ENCODE results near the gene GSK3A. TPM values are rescaled to one million over a fixed set of nuclear protein-coding genes. Genes with fewer than 3 reads are reported as not detected.

The GSK3A gene
- total and polyA plus RNA-seq, 10 donors, result 20.8 to 39.3 (median 28.7) TPM

GRCh38 chr19:42253245-42254088 is 11.1 kb upstream of the GSK3A start:
- Histone ChIP-seq H3K27me3 (replicated peaks in 1 of 7) (peaks cover 0 to 11% (median 0%) of the 10 kb centered on the region in 7 donors), H3K4me3 (peak overlapping the region; percentile 77 to 97 (median 86)), H3K36me3 (peaks cover 0 to 22% (median 14%) of the 10 kb centered on the region in 6 donors), H3K27ac (peak overlapping the region; percentile 97 to 99 (median 98)), H3K9me3 (no peaks in the 10 kb centered on the region), H3K4me1 (peaks cover 26 to 71% (median 62%) of the 10 kb centered on the region in 6 donors)
- 0 to 2% (median 1%) methylated on average over 19 to 70 of the region's 71 CpGs for WGBS, 5 donors
- TF ChIP-seq POLR2AphosphoS5 (IDR thresholded peaks at IDR 0.05), result peak; percentile 57 to 75 (median 67)
- no peak for TF ChIP-seq POLR2A (IDR thresholded peaks at IDR 0.05)
- peak; percentile 94 for DNase-seq
- intact Hi-C loops (cut with DNase I; ENCODE audit: low total_unique reads), result no loop called here

- Histone ChIP-seq H3K9me3 (no peaks in the 10 kb centered on the region), H3K27ac (peak overlapping the region; percentile 97 to 99 (median 98)), H3K27me3 (replicated peaks in 1 of 7) (peaks cover 0 to 11% (median 0%) of the 10 kb centered on the region in 7 donors), H3K4me3 (peak overlapping the region; percentile 77 to 97 (median 86)), H3K4me1 (peaks cover 26 to 74% (median 65%) of the 10 kb centered on the region in 6 donors), H3K36me3 (peaks cover 0 to 28% (median 17%) of the 10 kb centered on the region in 6 donors)
- peak; percentile 81 for DNase-seq
- intact Hi-C loops (cut with DNase I; ENCODE audit: low total_unique reads), result no loop called here
- TF ChIP-seq CTCF (IDR thresholded peaks at IDR 0.05 in 8 of 11, conservative IDR thresholded peaks at IDR 0.05 in 3 of 11) (no peak), POLR2A (IDR thresholded peaks at IDR 0.05) (no peak), POLR2AphosphoS5 (IDR thresholded peaks at IDR 0.05) (no peak)
- WGBS, 5 donors, result 9 to 11% (median 10%) methylated on average over 27 of the region's 27 CpGs
Observed at GRCh38 chr19:42252365-42253244, 10.2 kb upstream of the GSK3A start.

- TF ChIP-seq POLR2AphosphoS5 (IDR thresholded peaks at IDR 0.05), result no peak
- TF ChIP-seq POLR2A (IDR thresholded peaks at IDR 0.05), result no peak
- TF ChIP-seq CTCF (IDR thresholded peaks at IDR 0.05 in 8 of 11, conservative IDR thresholded peaks at IDR 0.05 in 3 of 11), result no peak
- Histone ChIP-seq H3K36me3 (peaks cover 0 to 28% (median 17%) of the 10 kb centered on the region in 6 donors), H3K4me3 (peak overlapping the region in 6 of 8 donors; percentile 77 to 97 (median 86))
Observed at GRCh38 chr19:42251572-42252358, 9.4 kb upstream of the GSK3A start.

More at GRCh38 chr19:42251572-42252358, 9.4 kb upstream of the GSK3A start:
- Histone ChIP-seq H3K4me1 (peaks cover 25 to 79% (median 64%) of the 10 kb centered on the region in 6 donors), H3K9me3 (no peaks in the 10 kb centered on the region), H3K27ac (peak overlapping the region in 7 of 8 donors; percentile 97 to 99 (median 98)), H3K27me3 (replicated peaks in 1 of 7) (peaks cover 0 to 11% (median 0%) of the 10 kb centered on the region in 7 donors)
- no peak for DNase-seq
- WGBS, 5 donors, result 78 to 89% (median 81%) methylated on average over 3 to 4 of the region's 4 CpGs
- intact Hi-C loops (cut with DNase I; ENCODE audit: low total_unique reads), result no loop called here
